Measurements from ENCODE around the gene TNXB.
"Not testable (repeated sequence)": the region's sequence is repeated elsewhere in the genome, so short reads cannot be mapped to it uniquely, and the experiment has no call there.

TNXB gene

DNA sequence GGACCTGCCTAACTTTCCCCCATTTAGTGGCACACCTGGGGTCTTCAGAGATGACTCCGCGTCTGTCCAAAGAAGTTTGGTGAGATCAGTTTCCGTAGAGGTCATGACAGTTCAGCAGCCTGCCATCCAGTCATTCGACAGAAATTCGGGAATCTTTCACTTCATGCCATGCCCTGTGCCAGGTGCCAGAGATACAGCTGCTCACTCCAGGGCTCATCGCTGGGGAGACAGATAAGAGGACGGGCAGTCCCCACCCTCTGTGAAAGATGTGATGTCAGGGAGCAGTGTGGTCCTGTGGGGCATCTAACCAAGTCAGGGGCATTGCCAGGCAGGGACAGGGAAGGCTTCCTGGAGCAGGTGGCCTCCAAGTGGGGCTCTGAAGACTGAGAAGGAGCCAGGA lies 105.8 kb downstream of the TNXB start:
- DNase-seq (ENCODE audit: low read depth) = not testable (repeated sequence)

DNA sequence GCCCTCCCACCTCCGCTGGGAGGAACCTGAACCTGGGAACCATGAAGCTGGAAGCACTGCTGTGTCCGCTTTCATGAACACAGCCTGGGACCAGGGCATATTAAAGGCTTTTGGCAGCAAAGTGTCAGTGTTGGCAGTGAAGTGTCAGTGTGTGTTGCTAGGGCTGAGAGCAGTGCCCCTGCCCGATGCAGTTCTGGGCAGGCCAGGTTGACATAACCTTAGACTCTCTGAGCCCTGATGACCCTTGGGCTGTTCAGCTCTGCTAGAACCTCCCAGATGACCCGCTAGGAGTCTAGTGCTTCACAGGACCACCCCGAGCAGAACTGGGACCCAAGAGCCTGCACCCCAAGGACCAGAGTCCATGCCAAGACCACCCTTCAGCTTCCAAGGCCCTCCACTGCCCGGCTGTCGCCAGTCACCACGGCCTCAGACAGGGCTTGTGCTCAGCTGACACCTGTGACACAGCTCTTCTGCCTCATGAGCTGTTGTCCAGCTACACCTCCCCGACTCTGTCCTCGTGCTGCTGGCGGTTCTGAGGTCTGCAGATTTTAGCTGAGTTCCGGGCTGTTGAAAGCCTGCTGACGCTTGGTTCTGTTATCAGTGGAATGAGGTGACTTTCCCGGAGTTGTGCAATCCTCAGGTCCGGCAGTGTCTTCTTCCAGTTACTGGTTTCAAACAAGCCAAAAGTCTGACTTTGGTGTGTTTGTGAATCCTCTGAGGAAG lies 106.4 kb downstream of the TNXB start:
- not testable (repeated sequence) for DNase-seq (ENCODE audit: low read depth)

DNA sequence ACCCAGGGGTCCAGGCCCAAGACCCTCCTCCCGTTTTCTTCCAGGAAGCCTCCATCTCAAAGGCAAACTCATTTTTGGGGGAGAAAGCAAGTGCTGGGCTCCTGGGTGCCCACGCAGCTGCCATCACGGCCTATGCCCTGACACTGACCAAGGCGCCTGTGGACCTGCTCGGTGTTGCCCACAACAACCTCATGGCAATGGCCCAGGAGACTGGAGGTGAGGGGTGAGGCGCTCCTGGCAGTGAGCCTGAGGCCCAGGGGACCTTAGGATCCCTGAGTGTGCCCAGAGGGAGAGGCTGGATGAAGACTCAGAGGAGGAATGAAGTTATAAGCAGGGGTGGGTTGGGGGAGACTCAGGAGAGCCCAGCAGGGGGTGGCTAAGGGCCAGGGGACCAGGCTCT lies 112.8 kb downstream of the TNXB start:
- not testable (repeated sequence) for DNase-seq (ENCODE audit: low read depth)

DNA sequence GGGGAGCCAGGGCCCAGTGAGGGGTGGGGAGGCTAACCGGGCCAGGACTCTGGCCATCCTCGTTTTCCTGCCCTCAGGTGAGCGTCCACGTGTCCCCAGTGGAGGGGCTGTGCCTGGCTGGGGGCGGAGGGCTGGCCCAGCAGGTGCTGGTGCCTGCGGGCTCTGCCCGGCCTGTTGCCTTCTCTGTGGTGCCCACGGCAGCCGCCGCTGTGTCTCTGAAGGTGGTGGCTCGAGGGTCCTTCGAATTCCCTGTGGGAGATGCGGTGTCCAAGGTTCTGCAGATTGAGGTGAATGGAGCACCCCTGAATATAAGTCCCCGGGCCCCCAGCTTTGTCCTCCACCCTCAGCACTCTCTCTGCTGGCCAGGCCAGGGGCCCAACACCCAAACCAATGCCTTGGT lies 114.7 kb downstream of the TNXB start:
- not testable (repeated sequence) for DNase-seq (ENCODE audit: low read depth)

All from stimulated activated CD8-positive, alpha-beta memory T cell treated with anti-CD3 and anti-CD28 coated beads, Interleukin-15, amount 100 ng/mL, for 24 hours (primary cell).